Mucosa of gallbladder (tissue), 1 donor: ENCODE results near the gene KPNB1. TPM values are rescaled to one million over a fixed set of nuclear protein-coding genes. Genes with fewer than 3 reads are reported as not detected.

Source experiments
- DNase-seq: peaks from one replicate; pipeline ENCODE4 v3.0.0-alpha.2; 2020; ENCODE audit warnings: low spot score
- total RNA-seq: library from RNA; stranded (reverse); gene quantifications from one replicate; pipeline ENCODE4 v1.2.1, GENCODE V29; 2021
- donor health status: DM: no; HTN: no; CAD: no.

Gene KPNB1
- total RNA-seq, 1 donor from 2014 or later: 207 TPM

DNA sequence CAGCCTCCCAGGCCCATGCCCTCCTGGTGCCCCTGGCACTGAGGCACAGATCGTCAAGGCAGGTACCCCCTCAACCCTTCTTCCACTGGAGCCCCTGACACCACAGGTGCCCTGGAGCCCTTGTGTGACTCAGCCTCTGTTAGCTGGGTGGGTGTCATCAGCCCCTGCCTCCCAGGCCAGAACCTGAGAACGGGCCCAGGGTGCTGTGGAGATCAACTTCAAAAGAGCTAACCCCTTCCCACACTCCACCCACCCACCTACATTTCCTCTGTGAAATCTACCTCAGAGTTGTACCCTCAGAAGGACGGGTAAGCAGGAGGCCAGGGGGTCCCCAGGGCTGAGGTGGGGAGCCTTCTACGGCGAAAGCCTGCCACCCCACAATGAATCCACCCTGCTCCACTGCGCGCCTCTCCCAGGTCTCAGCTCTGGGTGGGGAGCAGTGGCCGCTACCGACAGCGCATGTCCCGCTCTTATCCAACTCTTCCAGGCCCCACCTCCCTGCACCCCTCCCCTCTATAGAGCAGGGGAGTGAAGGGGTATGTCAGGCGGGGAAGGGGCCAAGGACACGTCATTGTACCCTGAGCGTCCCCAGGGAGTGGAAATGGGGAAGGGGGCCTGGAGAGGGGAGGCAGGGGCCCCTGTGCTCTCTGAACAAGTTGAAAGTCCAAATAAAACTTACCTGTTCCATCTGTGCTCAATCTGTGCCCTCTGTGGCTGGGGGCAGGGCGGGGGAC is 61.8 kb downstream of the KPNB1 start:
- no peak for DNase-seq

DNA sequence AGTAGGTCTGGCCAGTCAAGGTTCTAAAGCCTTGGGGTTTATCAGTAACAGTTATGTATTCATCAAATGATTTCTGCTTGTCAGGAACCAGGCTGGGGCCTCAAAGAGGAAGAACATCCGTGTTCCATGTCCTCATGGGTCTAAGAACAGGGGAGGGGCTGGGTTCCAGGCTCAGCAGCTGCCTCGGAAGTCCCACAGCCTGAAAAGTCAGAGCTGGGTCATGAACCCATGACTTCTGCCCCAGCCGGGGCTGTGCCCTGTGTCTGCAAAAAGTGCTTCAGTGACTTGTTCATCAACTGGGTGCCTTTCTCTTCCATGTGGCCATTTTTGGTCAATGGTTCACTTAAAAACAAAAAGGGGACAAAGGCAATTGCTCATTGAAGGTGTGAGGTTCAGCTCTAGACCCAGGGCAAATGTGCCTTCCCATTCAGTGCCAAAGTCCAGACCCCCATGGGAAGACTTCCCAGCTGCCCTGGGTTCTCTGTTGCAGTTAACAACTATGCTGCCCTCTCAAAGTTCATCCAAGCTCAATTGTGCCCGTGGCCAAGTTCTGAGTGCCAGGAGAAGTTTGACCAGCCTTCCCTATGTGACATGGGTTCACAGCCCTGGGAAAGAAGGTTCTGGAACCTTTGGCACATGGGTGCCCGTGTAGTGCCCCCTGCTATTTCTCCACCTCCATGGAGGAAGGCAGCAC is 62.8 kb downstream of the KPNB1 start:
- DNase-seq: no peak

DNA sequence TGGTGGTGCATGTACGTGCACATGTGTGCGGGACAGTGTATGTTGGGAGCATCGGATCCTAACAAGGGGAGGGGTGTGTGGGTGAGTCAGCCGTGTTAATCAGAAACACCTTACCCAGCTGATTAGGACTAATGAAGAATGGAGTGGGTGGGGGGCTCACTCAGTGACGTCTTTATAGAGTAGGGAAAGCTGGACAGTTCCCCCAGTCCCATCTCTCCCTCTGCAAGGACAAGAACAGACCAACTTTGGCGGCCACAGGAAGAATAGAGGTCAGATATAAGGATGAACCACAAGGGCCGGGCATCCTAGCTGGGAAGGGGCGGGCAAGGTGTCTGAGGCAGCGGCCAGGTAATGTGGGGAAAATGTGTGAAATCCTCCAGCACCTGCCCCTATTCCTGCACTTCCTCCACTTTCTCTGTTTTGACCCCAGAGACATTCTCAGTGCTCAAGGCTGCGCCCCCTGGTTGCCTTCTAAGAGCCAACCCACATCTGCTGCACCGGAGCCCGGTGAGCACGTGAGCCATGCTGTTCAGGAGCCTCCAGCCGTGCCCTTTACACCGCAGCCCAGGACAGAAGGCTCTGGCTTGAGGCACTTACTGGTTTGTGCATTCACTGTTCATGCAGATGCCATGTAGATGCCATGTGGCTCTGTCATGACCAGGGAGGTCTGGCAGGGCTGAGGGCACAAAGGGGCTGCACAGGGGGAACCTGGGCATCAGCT is 64.4 kb downstream of the KPNB1 start:
- no peak for DNase-seq

DNA sequence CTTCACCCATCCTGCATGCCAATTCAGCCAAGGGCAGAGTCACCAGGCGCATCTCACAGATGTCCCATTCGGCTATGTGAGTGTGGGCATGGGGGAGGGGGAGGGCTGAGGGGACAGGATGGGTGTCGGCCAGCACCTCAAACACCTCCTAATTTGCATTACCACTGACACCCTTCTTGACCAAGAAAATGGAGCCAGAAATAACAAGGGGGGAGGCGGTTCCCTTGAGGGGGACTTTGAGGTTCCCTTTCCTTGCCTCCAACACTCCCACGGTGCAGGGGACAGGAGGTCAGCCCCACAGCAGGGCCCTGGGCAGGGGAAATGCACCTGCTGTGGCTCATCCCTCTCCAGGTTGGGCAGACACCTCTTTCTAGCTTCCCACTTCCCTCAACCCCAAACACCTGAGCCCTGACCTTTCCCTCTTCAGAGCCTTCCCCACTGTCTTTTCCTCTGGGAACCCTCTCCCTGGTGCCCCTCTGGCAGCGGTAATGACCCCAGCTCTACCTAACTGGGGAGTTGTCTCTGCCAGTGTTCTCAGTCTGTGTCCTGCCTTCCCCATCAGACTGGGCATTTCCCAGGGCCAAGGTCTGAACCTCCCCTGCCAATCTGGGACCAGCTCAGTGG is 65.2 kb downstream of the KPNB1 start:
- no peak for DNase-seq

DNA sequence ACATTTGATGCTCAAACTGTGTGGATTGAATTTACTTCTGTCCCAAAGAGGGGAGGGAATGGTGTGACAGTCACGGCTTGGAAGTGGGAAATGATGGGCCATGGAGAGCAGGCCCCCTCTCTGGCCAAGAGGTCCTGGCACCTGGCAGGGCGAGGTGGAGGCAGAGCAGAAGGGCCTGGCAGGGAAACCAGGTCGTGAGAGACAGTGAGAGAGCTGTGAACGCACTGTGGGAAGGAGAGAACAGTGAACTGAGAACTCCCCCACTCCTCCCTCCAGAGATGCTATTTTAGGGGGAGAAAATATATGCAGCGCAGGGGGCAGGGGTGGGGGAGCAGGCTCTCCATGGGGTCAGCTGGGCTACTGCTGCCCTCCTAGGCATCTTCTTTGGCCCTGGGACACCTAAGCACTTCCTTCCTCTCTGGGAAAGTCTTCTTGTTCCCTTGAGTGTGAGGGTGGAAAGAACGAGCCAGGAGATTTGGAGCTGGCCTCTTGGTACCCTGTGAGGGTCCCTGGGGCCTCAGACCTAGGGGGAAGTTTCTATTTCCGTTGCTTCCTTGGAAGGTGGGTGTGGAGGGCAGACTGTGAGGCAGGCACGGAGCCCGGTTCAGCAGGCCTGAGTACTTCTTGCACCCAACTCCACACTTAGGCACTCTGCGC is 66.1 kb downstream of the KPNB1 start:
- no peak for DNase-seq

DNA sequence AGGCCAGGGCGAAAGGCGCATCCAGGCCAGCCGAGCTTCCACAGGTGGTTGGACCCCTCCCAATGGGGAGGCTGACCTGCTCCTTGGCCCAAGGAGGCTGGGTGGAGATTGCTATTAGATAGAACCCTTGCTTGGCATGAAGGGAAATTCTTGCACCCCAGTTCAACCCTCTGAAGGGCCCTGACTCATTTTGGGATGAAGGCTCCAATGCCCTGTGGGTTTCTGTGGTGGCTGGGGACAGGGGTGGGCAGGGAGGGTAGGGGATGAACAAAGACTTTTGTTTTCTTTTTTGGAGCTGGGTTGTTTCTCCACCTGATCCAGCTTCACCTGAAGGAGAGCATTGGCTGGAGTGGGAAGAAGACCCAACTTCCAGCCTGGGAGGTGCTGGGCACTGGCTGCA is 66.7 kb downstream of the KPNB1 start:
- no peak for DNase-seq

DNA sequence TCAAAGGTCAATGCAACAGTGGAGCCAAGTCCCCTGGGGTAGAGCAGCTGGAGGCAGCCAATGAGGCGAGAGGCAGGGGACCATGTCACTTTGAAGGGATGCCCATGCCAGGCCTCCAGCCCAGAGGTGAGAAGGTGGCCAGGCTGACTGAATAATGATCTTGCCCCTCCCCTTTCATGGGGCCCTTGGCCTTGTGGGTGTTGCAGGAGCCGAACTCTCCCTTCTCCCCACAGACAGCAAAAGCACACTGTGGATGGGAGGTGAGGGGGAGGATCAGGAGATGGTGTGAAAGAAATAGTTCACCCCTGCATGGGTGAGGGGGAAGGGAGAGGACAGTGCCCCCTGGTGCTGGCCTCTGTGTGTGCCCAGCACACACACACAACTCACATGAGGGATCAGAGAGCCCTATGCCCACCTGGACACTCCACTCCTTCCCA is 67.6 kb downstream of the KPNB1 start:
- DNase-seq: no peak

DNA sequence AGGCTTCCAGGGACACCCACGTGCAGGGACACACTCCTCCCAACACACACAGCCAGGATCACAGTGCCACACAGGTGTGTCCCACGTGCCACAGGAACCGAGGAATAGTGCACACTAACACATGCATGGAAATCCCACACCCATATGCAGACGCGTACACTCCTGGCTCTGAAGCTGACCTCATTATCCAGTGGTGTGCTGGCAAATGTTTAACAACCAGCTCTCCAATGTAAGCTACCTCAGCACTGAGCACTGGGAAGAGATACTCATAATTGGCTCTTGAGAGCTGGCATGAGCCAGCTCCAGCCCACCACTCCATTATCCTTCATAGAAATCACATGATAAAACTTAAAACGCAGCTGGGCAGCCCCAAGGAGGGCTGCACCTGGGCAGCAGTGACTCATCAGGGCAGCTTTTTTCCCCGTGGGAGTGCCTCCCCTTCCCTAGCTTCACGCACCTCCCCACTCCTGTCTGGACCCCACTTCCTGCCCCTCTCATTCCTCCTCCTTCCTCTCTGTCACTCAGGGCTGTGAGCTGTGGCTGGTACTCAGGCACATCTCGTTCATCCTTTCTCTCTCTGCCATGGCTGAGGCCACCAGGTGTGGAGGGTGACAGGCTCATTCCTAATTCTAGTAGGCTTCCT is 68.4 kb downstream of the KPNB1 start:
- DNase-seq: no peak

DNA sequence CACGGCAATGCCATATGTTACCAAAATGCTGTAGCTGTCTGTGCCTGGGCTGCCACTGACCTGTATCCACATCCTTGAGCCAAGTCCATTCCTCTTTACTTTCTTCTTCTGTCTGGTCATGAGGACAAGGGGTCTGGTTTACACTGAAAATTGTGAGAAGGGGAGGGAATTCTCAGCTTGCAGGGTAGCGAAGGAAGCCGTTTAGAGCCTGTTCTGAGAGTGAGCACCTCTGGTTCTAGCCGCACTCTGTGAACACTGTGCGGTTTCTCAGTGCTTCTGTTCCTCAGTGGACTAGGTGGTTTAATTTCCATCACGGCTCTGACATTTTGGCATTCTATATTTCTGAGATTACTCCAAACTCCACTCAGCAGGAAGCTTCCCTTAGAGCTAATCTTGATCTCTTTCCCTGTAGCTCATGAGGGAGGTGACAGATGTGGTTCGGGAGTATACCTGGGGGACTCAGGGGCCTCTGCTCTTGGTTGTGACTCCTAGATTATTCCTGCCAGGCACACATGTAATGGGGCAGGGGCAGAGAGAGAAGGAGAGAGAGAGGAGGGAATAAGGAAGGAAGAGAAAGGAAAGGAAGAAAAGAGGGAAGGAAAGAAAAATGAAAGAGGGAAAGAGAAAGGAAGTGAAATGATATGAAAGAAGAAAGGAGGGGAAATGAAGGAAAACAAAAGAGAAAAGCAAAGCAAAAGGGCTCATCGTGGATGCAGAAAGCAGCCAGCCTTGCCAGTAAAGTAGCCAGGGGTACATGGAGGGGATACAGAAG is 69.1 kb downstream of the KPNB1 start:
- no peak for DNase-seq

DNA sequence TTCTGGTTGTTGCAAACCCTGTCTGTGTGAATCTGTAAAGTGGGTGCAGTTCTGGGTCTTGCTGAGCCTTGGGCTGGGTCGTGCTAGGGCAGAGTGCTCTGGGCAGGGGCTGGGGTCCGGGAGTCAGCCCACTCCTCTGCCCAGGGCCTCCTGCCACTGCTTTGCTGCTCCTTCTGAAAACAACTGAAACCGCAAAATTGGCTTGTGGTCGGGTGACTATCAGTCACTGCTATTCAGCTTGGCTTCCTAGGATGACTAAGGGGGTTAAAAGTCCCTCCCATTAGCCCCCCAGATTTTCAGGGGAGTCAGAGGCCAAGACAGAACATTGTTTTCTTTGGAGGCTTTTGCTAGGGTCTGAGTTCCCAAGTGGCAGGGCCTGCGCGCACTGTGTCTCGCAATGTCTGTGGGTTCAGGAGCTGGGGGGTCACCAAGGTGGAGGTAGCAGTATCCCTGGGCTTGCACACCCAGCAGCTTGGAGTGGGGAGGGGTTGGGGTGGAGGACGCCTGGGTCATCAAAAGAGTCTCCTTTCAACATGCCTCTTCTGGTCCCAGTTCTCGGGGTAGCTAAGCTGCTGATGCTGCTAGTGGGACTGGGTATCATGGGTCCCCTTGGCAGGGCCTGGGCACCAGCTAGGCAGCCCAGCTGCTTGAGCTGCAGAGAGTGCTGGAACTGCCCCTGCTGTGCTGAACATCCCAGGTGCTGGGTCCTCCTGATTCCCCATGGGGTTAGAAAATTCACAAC is 69.9 kb downstream of the KPNB1 start:
- DNase-seq: no peak

DNA sequence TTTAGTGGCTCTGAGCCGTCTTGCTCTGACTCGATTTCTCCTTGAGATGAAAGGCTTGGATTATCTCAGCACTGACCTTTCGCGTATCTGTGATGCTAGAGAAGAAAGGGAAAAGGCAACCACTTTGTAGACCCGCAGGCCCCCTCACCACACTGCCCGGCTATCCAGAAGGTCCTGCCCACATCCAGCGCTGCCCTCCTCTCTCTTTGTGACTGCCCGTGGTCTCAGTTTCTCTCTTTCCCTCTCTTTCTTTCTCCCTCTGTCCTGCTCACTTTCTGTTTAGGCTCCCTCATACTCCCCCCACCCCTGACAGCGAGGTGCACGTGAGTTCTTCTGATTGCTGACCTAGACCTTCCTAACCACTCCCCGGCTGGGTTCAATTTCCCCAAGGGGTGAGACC is 70.5 kb downstream of the KPNB1 start:
- DNase-seq: no peak

DNA sequence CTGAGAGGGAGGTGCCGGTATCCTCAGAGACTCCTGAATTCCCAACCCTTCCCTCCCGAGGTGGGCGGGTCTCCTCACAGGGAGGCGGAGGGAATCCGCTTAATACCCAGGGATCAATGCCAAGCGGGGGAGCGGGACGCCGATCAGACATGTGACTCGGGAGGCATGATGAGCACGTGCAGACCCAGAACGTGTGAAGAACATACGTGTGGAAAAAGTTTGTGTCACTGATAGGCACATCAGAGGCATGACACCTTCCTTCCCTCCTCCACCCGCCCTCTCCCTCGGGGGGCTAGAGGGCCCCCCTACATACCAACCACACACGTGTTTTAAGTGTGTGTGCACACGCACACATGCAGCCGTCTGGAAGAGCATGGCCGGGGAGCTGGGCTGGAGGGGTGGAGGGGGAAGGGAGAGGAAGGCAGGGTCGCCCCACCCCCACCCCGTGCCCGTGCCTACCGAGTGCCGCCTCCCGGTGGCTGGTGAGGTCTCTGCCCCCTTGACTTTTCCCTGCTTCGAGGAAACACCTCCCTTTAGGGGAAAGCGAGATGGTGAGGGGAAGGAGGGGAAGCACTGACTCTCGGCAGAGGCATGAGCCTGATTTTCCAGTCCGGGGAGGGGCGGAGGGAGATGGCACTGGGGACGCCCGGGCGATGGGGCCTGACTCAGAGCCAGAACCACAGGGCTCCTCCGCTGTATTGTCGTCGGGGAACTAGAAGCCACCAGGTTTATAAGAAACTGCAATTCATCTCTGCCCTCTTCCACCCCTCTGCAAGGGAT is 71.2 kb downstream of the KPNB1 start:
- DNase-seq: no peak

DNA sequence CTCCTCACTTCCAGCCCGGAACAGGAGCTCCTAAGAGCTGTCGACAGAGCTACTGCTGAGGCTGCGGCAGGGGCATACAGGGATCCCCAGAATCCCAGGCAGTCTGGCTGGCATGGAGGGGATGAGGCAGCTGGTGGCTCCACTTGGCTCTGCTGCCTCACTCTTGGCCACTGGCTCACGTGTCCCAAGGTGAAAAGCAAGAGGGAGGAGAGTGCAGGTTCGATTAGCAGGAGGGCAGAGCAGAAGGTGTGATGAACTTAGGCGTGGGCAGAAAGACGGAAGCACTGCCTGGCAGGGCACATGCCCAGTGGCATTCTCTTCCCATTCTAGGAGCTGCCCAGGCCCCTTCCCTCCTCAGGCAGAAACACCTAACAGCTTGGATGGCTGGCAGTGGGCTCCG is 72.0 kb downstream of the KPNB1 start:
- DNase-seq: no peak

DNA sequence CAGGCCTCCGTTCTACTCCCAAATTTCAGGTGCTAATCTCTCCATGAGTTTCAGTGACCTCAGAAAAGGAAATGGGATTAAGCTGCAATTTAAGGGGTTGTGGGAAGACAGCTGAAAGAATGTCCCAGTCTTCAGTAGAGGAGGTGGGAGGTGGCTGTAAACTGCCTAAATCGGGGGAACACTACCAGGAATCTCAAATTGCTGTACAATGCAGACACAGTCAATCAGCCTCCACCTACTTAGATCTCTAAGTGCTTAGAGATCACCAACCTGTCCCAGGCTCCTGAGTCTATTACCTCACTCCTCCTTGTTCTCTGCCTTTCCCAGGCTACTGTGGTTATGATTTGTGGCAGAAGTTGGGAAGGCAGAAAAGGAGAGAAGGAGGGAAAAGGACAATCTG is 75.0 kb downstream of the KPNB1 start:
- no peak for DNase-seq

DNA sequence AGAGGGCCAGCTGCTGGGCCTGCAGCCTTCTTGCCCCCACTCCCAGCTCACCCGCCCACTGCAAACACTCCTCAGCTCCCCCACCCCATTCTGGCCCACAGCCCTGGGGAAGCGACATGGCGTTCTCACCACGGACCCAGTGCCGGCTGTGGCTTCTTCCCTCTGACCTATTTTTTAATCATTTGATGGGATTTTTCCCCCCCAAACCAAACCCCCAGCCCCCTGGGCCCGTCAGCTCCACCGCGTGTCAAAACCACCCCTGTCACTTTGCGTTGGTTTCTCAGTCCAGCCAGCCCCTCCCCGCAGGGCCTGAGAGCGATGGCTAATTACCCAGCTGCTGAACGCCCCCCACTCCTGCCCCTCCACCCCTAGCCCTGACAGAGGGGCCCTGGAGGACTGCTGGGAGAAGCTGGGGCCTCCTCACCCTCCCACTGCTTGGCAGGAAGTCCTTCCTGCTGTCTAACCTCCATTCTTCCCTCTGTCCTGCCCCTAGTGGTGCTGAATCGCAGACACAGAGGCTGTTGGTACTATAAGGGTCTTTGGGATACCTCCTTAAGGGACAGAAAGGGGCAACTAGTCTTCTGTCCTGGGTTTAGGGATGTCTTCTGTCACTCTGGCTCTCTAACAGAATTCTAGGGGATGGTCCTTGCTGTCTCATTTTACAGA is 75.9 kb downstream of the KPNB1 start:
- no peak for DNase-seq

DNA sequence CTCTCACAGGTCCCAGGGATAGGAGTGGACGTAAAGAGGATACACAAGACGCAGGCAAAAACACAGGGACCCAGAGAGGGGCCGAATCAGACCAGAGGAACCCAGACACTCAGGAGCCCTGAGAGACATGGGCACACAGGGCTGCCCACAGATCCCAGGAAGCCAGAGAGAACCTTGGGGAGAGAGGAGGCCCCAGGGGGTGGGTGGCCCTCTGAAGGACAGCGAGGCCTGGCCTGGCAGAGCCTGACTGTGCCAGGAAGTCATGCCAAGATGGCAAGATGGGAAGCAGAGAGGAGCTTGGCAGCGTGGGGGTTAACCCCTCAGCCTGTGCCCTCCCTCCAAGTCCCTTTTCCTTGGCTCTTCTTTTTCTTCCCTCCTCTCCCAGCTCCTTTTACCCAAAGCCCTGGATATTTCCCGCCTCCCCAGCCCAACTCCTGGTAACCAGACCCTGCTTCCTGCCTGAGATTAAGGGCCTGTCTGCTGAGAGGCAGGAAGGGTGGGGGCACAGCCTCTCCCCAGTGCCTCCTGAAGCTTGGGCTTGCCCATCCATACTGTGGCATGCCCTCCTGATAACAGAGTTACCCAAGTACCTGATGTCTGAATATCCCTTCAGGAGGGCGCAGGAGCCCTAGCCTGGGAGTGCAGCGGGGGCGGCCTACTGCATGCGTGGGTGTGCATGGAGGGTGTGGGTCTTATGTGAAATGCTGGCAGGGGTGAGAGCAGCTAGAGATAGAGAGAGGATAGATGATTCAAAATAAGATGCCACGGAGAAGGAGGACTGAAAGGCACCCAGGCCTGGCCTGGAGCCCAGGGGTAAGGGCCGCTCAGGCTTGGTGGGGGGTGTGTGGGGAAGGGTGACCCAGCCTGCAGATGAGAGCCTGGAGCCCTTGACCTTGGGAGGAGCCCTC is 77.3 kb downstream of the KPNB1 start:
- no peak for DNase-seq

DNA sequence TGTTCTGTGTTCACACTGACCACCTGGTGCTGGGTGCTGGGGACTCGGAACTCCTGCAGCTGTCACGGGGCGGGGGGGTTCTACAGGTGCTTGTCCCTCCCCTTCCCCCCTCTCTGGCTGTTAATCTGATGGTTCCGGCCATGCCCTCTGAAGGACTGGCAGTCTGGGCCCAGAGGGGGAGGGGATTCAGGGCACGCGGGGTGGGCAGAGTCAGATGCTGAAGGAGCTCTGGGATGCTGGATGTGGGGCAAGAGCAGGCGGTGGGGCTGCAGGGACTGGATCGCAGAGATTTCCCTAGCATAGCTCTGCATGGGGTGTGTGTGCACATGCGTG is 78.0 kb downstream of the KPNB1 start:
- no peak for DNase-seq
